HG02642 (cell line): ENCODE results near the gene FAM118A.
"Not testable (repeated sequence)": the region's sequence is repeated elsewhere in the genome, so short reads cannot be mapped to it uniquely, and the experiment has no call there.

Experiments
- ATAC-seq: cut with Tn5 transposase; IDR thresholded peaks from one replicate; pipeline ENCODE4 v1.9.1; 2021; ENCODE audit warnings: mild to moderate bottlenecking; ENCODE audit not compliant: unreplicated experiment, poor library complexity

The FAM118A gene

DNA sequence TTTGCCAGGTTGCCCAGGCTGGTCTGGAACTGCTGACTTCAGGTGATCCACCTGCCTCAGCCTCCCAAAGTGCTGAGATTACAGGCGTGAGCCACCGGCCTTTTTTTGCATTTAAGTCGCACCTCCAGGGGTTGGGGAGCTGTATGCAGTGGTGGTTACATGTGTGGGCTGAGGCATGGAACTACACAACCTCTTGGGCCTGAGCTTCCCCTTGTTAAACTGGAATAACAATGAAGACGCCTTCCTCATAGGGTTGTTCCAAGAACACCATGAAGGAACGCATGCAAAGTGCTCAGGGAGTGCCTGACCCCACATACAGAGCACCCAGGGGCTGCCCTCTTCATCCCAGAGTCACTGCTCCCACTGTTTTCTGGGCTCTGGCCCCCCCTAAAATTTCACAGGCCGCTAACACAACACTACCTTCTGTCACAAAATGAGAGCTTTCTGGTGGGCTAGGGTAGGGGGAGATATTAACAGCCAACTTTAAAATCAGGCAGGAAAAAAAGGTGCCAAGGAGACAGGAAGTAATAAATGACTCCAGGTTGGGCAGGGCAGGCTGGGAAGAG lies 1.3 kb upstream of the FAM118A start:
- no peak for ATAC-seq

DNA sequence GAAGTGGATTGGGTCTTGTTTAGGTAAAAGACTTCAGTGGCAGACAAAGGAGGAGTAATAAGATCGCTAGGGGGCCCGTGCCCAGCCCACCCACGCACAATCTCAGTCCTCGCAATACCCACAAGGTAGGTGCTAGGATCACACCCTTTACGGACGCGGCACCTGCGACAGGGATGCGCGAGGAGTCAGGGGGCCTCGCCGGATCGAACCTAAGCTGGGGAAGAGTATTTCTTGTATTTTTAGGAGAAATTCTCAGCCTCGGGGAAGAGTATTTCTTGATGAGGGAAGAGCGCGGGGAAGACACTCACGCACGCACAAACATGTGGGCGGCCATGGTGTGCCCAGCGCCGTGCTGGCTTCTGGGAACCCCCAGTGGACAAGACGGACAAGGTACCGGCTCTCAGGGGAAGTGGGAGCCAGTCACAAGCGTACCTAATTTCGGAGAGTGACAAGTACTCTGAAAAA lies 745 bp upstream of the FAM118A start:
- ATAC-seq, result no peak

DNA sequence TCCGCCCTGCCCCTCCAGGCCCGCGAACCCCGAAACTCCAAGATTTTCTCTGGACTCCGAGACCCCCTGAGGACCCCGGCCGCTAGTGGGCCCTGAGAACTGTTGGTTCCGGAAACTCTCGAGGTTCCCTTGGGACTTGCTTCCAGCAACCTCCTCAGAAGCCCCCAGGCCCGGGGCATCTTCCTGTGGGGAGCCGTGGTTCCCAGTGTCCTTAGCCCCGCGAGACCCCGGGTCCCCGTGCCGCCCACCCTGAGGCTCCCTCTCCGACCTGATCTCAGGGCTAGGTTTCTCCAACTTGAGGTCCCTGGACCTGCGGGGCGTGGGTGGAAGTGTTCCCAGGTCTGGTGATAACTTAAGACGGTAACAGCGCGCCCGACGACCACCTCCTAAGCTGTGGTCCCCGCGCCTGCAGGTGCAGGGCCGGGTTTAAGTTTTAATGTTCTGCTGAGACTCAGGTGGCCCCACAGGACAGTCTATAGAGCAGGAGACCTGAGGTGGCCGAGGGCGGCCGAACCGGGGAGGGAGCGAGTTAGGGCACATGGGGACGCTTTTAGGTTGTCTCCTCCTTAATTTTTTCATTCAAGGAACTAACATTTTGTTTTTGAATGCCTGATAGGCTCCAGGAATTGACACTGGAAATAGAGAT lies 720 bp downstream of the FAM118A start:
- ATAC-seq, result no peak

DNA sequence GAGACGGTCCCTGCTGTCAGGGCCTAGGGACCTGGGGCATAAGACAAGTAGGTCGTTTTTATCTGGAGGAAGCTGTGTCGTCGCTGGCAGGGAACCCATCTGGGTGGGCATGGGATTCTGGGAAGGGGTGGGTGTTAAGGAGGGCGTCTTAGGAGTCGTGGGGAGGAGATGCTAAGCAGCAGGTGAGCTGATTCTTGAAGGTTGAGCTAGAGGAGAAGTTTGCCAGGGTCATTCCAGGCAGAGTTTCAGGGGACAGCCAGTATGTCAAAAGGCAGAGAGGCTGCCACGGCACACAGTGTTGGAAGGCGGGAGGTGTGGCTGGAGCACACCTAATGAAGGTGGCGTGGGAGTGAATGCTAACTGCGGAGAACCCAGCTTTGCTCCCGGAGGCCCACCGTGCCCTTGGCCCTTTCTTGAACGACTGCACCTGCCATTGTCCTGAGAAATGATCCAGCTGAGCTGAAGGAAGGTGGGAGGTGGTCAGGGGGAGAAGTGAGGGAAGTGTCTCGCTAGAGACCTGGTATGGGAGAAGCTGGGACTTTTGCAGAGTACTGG lies 1.3 kb downstream of the FAM118A start:
- ATAC-seq, result no peak

DNA sequence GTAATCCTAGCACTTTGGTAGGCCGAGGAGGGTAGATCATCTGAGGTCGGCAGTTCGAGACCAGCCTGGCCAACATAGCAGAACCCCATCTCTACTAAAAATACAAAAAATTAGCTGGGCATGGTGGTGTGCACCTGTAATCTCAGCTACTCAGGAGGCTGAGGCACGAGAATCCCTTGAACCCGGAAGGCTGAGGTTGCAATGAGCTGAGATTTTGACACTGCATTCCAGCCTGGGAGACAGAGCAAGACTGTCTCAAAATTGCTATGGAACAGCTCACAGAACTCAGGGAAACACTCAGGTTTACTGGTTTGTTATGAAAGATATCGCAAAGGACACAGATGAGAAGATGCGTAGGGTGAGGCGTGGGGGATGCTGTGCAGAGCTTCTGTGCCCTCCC lies 2.7 kb downstream of the FAM118A start:
- ATAC-seq, result no peak

DNA sequence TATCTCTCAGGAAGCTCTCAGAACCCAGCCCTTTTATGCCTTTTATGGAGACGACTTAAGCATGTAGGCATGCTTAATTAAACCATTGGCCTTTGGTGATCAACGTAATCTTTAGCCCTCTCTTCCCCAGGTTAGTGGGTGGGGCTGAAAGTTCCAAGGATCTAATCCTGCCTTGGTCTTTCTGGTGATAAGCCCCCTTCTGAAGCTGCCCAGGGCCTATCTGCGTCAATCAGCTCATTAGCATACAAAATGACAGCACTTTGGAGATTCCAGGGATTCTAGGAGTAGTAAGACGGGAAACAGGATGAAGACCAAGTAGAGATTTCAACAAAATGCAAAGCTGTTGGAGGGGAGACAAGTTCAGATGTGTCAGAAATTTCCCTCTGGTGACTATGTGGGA lies 3.1 kb downstream of the FAM118A start:
- no peak for ATAC-seq

DNA sequence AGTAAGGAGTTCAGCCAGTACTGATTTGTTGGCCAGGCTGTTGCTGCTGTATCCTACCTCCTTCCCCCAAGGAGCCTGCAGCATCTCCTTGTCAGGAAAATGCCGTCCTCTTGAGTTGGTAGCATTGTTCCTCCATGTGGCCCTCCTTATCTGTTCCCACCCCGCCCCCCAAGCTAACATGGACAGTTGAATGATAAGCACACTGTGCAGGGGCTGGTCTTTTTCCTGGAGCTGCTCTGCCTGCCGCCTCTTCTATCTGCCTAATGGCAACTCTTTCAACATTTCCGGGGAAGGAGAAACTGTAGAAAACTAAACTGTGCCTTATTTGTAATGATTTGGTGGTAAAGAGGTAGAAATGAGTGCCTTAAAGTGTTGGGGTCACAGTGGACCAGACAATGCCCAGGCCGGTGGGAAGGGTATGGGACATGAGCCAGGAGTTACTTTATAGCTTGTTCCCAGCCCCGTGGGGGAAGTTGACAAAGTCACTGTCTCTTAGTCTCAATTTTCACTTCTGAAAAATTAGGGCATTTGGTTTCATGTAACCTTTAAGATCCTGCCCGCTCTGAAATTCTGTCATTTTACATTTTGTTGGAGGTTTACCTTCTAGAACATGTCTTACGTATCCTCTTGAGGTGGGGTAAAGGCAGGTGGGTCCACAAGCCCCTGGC lies 4.5 kb downstream of the FAM118A start:
- ATAC-seq, result no peak

DNA sequence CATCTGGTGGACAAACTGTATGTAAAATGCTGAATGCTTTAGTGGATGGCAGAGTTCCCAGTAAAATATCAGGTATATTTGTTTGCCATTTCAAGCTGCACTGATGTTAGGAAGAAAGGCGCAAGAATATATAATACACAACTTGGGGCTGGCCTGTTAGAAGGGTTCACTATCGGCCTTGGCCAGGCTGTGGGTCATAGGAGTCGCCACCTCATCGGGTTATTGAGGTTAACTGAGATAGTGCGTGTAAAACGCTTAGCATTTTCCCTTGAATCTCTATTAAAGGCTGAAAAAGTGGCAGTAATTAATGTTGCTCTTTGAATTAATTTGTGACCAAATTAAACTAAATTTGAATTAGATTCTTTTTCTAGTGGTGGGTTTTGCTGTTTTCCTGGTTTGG lies 5.1 kb downstream of the FAM118A start:
- ATAC-seq, result no peak

DNA sequence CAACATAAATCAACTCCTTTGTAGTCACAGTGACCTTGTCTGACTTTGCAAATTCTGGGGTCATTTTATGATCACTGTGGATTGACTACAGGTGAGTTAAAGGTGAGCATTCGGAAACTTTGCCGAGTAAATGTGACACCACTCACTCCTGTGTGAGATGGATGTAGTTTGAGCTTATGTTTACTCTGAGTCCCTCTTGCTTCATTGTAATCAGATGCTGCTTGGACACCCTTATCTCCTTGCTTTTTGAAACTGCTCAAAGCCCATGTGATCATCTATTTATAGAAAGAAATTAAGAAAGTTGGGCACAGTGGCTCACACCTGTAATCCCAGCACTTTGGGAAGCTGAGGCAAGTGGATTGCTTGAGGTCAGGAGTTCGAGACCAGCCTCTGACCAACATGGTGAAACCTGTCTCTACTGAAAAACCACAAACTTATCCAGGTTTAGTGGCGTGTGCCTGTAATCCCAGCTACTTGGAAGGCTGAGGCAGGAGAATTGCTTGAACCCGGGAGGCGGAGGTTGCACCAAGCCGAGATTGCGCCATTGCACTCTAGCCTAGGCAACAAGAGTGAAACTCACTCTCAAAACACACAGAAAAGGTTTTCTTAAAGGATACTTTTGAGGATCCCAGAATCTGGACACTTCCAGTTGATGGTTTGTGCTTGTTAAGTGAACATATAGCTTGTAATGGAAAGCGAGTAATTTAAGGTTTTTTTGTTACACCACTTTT lies 7.2 kb downstream of the FAM118A start:
- ATAC-seq, result no peak

DNA sequence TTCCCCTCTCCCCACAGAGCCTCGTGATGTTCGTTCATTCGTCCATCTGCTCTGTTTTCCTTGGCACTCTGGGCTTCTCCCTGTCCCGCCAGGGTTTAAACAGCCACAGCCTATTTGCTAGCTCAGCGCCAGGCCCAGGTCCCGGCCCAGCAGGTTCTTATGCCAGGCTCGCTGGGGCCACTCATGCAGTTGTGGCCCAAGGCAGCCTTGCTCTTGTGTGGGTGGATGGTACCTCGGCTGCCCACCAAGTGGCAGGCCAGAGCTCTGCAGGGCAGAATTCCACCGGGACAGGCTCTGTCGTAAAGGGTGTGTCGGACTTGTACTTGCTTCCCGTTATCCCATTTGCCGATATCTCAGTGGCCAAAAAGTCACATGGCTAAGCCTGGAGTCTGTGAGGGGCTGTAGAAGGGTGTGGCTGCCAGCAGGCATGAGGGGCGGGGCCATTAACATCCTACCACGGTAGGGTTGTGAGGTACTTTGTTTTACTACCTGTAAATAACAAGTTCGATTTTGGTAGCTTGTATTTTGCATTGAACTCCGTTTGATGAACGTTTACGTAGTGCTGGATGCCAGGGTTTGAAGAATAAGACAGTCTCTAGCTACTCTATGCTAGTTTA lies 7.9 kb downstream of the FAM118A start:
- ATAC-seq, result no peak

DNA sequence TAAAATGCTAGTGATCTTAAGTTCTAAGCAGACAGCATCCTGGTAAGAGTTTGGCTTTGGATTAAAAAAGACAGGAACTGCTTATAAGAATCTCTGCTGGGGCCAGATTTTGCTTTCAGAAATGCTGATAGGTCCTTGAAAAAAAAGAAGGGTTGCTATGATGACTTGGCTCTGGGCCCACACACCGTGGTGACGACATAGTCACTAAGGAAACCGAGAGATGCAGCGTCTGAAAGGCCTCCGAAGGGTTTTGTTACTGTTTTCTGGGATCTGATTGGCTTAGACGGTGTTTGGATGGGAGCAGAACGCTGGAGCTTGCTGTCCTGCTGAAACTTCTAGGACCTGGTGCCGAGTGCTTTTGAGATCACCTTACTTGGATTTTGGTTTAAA lies 8.4 kb downstream of the FAM118A start:
- ATAC-seq, result peak; percentile 62

DNA sequence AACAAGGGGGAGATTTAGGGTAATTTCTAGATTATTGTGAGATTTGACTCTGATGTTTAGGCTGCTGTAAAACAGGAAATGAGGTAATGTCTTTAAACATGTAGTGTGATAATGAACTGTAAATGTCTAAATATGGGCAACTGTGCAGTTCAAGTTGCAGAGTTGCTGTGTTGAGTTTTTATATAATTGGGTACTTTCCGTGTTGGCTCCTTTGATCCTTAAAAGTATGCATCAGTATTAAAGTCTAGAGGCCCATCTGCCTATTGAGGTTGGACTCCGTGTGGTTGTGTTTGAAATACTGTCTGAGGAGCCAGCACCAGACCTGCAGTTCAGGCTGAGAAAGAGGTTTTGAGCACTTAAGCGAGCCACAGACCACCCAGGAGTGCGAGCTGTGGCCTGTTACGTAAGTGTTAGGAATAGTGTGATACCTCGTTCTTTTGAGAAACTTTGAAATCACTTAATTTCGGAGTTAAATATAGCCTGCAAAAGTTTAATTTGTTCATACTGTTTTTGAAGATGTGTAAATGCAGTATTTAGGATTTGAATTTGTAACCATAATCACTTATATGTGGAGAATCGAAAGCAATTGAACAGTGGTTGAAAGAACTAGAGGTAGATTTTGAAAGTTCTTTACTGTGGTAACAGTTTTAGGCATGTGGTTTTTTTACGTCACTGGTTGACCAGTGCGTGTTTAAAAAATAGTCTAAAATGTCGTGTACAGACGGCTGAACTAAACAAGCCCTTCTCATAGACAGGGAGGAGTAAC lies 9.0 kb downstream of the FAM118A start:
- peak; percentile 18 for ATAC-seq

DNA sequence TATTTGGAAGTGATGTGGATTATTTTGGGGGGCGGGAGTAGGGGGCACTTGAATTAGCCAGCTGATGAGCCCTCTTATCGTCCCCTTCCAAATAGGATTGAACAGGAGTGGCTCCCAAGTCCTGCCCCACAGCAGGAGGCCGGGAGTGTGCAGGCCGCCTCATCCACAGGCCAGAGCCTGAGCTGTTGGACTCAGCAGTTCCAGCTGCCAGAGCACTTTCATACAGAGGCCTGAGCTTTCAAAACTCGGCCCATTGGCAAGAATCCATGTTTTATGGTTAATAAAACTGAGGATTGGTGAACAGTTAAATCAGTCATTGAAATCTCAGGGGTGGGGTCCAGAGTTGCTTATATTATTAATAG lies 9.6 kb downstream of the FAM118A start:
- no peak for ATAC-seq

DNA sequence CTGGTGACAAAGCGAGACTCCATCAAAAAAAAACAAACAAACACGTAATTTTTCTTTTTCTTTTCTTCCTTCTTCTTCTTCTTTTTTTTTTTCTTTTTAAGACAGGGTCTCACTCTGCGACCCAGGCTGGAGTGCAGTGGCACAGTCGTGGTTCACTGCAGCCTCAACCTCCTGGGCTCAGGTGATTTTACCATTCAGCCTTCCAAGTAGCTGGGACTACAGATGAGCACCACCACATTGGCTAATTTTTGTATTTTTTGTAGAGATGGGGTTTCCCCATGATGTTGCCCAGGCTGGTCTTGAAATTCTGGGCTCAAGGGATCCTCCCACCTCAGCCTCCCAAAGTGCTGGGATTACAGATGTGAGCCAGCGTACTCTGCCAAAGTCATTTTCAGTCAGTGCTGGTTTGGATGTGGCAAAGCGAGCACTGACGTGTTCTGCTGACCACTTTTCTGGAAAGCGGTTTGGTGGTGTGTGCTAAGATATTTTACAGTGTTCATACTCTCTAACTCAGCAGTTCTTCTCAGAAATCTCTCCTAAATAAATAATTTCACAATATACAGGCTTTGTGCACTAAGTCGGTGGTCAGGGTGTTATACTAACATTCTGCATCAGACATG lies 10.7 kb downstream of the FAM118A start:
- no peak for ATAC-seq

DNA sequence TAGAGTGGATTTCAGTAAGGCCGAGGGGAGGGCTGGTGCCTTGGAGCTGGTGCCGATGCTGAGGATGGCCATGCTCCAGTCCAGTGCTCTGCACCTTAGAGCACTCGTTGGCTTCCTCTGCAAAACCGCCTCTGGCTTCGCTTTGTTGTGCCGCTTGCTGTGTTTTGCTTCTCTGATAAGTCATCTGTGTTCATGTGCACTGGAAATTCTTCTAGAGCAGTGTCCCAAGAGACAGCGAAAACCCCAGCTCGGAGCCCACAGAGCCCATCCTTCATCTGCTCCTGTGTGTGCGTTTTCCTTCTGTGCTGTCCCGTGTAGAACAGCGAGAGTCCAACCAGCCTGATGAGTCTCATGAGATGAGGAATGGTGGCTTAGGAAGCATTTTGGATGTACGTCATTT lies 12.1 kb downstream of the FAM118A start:
- ATAC-seq, result no peak

DNA sequence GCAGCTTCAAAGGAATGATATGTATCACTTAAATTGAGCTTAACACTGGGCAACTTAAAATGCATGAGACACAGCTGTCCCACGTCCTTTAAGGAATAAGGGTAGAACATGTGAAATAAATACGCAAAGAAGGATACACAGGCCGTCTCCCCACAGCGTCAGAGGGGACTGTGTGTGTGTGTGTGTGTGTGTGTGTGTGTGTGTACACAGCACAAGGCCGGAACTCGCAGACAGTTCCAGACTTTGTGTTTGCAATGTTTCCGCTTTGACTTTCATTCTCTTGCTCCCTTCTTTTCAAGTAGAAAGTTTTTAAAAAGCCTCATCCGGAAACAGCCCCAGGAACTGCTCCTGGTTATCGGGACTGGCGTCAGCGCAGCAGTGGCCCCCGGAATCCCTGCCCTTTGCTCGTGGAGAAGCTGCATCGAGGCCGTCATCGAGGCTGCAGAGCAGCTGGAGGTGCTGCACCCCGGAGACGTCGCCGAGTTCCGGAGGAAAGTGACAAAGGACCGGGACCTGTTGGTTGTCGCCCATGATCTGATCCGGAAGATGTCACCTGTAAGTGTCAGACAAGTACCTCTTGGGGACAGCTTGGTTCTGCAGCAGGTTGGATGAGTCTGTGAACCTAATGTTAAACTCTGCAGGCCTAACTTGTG lies 13.3 kb downstream of the FAM118A start:
- ATAC-seq, result no peak

DNA sequence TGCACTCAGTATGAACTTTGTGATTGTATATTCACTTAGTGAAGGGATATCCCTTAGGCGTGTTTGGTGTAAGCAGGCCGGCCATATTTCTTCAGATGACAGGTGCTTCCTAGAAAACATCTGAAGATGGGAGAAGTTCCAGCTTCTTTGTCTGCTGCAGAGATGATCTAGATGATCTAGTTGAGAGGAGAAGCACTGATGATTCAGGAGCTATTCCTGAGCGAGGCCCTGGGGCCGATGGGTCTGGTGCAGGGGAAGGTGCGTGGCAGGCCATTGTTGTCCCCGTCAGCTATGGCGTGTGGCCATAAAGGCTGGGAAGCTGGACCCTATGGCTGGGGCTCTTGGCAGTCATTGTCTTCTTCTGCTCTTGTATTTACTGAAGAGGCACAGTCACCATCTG lies 14.0 kb downstream of the FAM118A start:
- no peak for ATAC-seq

DNA sequence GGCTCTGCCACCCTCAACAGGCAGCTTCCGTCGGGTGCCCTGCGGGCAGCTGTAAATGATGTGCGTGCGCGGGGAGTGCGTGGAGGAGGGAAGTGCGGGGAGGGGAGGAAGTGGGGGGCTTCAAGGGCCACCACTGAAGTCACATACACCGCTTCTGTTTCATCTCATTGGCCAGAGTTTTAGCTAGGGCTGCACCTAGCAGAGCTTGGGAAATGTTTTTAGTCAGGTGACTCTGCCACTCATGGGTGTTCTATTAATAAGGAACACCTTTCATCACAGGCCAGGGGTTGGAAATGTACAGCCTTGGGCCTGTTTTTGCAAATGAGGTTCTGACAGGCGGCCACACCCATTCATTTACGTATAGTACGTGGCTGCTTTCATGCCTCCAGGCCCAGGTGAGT lies 14.6 kb downstream of the FAM118A start:
- ATAC-seq, result no peak

DNA sequence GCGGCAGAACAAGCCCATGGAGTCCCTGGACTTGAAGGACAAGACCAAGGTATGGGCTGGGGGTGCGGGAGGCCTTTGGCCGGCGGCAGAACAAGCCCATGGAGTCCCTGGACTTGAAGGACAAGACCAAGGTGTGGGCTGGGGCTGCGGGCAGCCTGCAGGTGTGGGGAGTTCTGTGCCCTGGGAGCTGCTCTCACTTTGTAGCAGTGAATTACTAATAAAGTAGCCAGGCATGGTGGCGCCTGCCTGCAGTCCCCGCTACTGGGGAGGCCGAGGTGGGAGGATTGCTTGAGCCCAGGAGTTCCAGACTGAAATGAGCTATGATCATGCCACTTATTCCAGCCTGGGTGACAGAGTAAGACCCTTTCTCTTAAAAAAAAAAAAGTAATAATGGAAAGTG lies 18.5 kb downstream of the FAM118A start:
- not testable (repeated sequence) for ATAC-seq
